ENCODE data around the gene GATAD2B.

DNA sequence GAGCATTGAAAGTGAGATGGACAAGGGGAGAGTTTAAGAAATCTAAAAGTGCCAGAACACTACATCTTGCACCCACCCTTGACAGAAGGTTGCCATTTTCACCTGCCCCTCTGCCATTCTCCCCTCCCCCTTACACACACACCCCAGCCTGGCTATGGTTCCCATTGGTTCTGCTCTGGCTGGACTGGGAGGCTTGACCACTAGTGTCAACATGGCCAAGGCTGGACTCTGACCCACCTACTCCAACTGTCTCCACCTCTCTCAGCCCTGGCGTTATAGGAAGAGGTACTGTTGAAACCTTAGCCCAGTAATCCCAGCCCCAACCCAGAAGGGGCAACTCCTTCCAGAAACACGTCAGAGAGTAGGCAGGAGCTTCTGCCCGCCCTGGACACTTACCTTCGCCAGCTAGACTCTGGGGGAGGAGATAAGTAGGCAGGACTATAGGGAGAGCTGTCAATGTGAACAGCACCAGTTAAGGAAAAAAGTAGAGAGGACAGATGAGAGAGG is 31.1 kb upstream of the GATAD2B start:
- TF ChIP-seq, protein P1, sequence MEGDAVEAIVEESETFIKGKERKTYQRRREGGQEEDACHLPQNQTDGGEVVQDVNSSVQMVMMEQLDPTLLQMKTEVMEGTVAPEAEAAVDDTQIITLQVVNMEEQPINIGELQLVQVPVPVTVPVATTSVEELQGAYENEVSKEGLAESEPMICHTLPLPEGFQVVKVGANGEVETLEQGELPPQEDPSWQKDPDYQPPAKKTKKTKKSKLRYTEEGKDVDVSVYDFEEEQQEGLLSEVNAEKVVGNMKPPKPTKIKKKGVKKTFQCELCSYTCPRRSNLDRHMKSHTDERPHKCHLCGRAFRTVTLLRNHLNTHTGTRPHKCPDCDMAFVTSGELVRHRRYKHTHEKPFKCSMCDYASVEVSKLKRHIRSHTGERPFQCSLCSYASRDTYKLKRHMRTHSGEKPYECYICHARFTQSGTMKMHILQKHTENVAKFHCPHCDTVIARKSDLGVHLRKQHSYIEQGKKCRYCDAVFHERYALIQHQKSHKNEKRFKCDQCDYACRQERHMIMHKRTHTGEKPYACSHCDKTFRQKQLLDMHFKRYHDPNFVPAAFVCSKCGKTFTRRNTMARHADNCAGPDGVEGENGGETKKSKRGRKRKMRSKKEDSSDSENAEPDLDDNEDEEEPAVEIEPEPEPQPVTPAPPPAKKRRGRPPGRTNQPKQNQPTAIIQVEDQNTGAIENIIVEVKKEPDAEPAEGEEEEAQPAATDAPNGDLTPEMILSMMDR (tag by site-specific recombination; IDR thresholded peaks at IDR 0.05), result no peak
- TF ChIP-seq, protein P2, sequence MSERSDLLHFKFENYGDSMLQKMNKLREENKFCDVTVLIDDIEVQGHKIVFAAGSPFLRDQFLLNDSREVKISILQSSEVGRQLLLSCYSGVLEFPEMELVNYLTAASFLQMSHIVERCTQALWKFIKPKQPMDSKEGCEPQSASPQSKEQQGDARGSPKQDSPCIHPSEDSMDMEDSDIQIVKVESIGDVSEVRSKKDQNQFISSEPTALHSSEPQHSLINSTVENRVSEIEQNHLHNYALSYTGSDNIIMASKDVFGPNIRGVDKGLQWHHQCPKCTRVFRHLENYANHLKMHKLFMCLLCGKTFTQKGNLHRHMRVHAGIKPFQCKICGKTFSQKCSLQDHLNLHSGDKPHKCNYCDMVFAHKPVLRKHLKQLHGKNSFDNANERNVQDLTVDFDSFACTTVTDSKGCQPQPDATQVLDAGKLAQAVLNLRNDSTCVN (tag by site-specific recombination; optimal IDR thresholded peaks at IDR 0.05), result no peak
- no peak for TF ChIP-seq ZNF138 (tag by site-specific recombination; IDR thresholded peaks at IDR 0.05; ENCODE audit: borderline replicate concordance)
- TF ChIP-seq ZFP41 (tag by site-specific recombination; IDR thresholded peaks at IDR 0.05; ENCODE audit: borderline replicate concordance), result no peak
- no peak for TF ChIP-seq RBAK (tag by site-specific recombination; IDR thresholded peaks at IDR 0.05)
- no peak for TF ChIP-seq ZNF274 (IDR thresholded peaks at IDR 0.05; ENCODE audit: low read length)
- TF ChIP-seq ZNF274 (tag by site-specific recombination; IDR thresholded peaks at IDR 0.05; ENCODE audit: borderline replicate concordance), result no peak
- TF ChIP-seq, protein P3, sequence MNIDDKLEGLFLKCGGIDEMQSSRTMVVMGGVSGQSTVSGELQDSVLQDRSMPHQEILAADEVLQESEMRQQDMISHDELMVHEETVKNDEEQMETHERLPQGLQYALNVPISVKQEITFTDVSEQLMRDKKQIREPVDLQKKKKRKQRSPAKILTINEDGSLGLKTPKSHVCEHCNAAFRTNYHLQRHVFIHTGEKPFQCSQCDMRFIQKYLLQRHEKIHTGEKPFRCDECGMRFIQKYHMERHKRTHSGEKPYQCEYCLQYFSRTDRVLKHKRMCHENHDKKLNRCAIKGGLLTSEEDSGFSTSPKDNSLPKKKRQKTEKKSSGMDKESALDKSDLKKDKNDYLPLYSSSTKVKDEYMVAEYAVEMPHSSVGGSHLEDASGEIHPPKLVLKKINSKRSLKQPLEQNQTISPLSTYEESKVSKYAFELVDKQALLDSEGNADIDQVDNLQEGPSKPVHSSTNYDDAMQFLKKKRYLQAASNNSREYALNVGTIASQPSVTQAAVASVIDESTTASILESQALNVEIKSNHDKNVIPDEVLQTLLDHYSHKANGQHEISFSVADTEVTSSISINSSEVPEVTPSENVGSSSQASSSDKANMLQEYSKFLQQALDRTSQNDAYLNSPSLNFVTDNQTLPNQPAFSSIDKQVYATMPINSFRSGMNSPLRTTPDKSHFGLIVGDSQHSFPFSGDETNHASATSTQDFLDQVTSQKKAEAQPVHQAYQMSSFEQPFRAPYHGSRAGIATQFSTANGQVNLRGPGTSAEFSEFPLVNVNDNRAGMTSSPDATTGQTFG (tag by site-specific recombination; IDR thresholded peaks at IDR 0.05; ENCODE audit: borderline replicate concordance), result no peak
- no peak for TF ChIP-seq ZNF530 (tag by site-specific recombination; IDR thresholded peaks at IDR 0.05; ENCODE audit: low read depth)
- TF ChIP-seq ZNF366 (tag by site-specific recombination; conservative IDR thresholded peaks at IDR 0.05), result no peak
- TF ChIP-seq ZNF549 (tag by site-specific recombination; IDR thresholded peaks at IDR 0.05), result no peak
- TF ChIP-seq, protein P4, sequence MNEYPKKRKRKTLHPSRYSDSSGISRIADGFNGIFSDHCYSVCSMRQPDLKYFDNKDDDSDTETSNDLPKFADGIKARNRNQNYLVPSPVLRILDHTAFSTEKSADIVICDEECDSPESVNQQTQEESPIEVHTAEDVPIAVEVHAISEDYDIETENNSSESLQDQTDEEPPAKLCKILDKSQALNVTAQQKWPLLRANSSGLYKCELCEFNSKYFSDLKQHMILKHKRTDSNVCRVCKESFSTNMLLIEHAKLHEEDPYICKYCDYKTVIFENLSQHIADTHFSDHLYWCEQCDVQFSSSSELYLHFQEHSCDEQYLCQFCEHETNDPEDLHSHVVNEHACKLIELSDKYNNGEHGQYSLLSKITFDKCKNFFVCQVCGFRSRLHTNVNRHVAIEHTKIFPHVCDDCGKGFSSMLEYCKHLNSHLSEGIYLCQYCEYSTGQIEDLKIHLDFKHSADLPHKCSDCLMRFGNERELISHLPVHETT (tag by site-specific recombination; IDR thresholded peaks at IDR 0.05), result no peak
- TF ChIP-seq ZFP3 (tag by site-specific recombination; IDR thresholded peaks at IDR 0.05; ENCODE audit: low read depth), result no peak
